Progenitor cell of endocrine pancreas (in vitro differentiated cells): ENCODE results near the gene NAGLU. TPM values are rescaled to one million over a fixed set of nuclear protein-coding genes. Genes with fewer than 3 reads are reported as not detected.

Experiments
- DNase-seq: peaks from one replicate; pipeline ENCODE4 v3.0.0; 2021; ENCODE audit warnings: low spot score; ENCODE audit not compliant: unreplicated experiment
- H3K27ac Mint-ChIP-seq: 2 replicates; pipeline ENCODE4 v1.8.0; 2021; ENCODE audit warnings: mild to moderate bottlenecking, moderate library complexity, mixed read lengths
- H3K27me3 Mint-ChIP-seq: 2 replicates; pipeline ENCODE4 v1.8.0; 2021; ENCODE audit warnings: mixed read lengths
- H3K36me3 Mint-ChIP-seq: 2 replicates; pipeline ENCODE4 v1.8.0; 2022; ENCODE audit warnings: mixed read lengths; ENCODE audit not compliant: insufficient read depth
- H3K4me1 Mint-ChIP-seq: 2 replicates; pipeline ENCODE4 v1.8.0; 2021; ENCODE audit warnings: low read depth, mixed read lengths
- H3K4me3 Mint-ChIP-seq: 2 replicates; pipeline ENCODE4 v1.8.0; 2021; ENCODE audit warnings: low read depth, mild to moderate bottlenecking, moderate library complexity, mixed read lengths
- H3K9me3 Mint-ChIP-seq: 2 replicates; pipeline ENCODE4 v1.8.0; 2021; ENCODE audit warnings: low read depth, mixed read lengths
- microRNA-seq: library from miRNA; unstranded; fragments of <30 nt; microRNA quantifications from one replicate; pipeline ENCODE4 v1.1.0, GENCODE V29; 2020; ENCODE audit warnings: borderline number of aligned reads; ENCODE audit not compliant: unreplicated experiment
- total RNA-seq: library from RNA; stranded (reverse); gene quantifications from 2 replicates; pipeline ENCODE4 v1.2.1, GENCODE V29; 2021
- TF ChIP-seq, protein P1 (sequence below): fragments of 200-600 bp; sonication (generic); IDR thresholded peaks from one replicate; pipeline ENCODE4 v1.5.0; 2021; ENCODE audit warnings: antibody characterized with exemption, mild to moderate bottlenecking; ENCODE audit not compliant: unreplicated experiment

The NAGLU gene
- total RNA-seq, 1 donor from 2014 or later: 19.0 TPM

DNA sequence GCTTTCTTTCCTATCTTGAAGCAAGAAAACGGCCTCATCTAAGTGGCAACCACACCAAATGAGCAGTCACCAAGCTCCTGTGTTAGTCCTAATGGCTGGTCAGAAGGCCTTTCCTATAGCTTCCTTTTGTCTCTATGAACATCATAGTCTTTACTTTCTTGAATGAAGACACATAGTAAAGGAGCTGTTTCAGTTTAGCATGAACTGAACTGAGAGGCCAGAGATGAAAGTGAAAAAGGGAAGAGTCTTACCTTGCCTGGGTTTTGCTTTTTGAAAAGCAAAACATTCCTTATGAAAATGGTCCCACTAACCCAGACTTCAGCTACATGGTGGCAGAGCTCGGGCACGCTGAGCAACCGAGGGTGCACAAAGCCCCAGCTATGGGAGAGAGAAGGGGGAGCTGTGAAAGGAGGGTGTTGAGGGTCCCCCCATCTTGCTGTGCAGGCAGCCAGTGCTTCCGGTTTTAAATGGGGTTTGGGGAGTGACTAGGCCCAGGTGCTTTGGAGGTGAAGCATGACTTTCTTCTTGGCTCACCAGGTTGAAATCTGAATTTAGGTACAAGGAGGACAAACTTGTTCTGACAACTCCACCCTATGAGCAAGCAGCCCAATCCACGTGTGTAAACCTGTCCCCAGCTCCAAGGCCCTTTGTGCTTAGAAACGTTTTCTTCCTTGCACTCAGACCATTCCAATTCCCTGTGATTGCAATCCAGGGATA is 50.6 kb downstream of the NAGLU start:
- peak overlapping the region; percentile 28 for H3K27ac Mint-ChIP-seq
- TF ChIP-seq, protein P1, sequence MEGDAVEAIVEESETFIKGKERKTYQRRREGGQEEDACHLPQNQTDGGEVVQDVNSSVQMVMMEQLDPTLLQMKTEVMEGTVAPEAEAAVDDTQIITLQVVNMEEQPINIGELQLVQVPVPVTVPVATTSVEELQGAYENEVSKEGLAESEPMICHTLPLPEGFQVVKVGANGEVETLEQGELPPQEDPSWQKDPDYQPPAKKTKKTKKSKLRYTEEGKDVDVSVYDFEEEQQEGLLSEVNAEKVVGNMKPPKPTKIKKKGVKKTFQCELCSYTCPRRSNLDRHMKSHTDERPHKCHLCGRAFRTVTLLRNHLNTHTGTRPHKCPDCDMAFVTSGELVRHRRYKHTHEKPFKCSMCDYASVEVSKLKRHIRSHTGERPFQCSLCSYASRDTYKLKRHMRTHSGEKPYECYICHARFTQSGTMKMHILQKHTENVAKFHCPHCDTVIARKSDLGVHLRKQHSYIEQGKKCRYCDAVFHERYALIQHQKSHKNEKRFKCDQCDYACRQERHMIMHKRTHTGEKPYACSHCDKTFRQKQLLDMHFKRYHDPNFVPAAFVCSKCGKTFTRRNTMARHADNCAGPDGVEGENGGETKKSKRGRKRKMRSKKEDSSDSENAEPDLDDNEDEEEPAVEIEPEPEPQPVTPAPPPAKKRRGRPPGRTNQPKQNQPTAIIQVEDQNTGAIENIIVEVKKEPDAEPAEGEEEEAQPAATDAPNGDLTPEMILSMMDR: no peak
- no peak overlapping the region for H3K4me3 Mint-ChIP-seq
- no peaks in the 10 kb centered on the region for H3K4me1 Mint-ChIP-seq
- H3K9me3 Mint-ChIP-seq: no peaks in the 10 kb centered on the region
- H3K36me3 Mint-ChIP-seq: peaks cover 20% of the 10 kb centered on the region
- no peaks in the 10 kb centered on the region for H3K27me3 Mint-ChIP-seq
- no peak for DNase-seq

DNA sequence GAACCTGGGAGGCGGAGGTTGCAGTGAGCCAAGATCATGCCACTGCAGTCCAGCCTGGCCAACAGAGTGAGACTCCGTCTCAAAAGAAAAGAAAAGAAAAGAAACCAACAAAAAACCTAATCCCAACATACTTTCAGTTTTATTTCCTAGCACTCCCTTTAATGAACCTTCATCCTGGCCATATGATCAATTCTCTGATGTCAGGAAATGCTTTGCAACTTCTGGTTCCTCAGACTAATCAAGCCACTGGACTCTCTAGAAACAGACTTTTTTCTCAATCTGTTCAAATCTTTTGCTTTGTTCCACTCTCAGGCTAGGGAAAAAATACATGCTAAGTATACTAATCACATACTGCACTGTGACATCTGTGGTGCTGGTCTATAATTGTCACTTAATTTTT is 54.8 kb downstream of the NAGLU start:
- Mint-ChIP-seq H3K9me3 (no peaks in the 10 kb centered on the region), H3K27ac (no peak overlapping the region), H3K4me1 (no peaks in the 10 kb centered on the region), H3K36me3 (peaks cover 11% of the 10 kb centered on the region), H3K27me3 (no peaks in the 10 kb centered on the region), H3K4me3 (no peak overlapping the region)
- TF ChIP-seq, protein P1: no peak
- DNase-seq: no peak

DNA sequence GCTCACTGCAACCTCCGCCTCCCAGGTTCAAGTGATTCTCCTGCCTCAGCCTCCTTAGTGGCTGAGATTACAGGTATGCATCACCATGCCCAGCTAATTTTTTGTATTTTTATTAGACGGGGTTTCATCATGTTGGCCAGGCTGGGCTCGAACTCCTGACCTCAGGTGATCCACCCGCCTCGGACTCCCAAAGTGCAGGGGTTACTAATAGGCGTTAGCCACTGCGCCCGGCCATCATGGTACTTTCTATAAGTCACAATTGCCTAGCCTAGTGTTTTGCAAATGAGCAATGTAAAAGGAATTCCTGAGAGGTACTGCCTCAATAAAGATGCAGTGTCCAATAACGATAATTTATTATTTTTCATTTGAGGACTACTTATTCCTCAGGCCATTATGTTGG is 55.4 kb downstream of the NAGLU start:
- DNase-seq: no peak
- Mint-ChIP-seq H3K36me3 (peaks cover 13% of the 10 kb centered on the region), H3K27ac (no peak overlapping the region), H3K4me1 (no peaks in the 10 kb centered on the region), H3K4me3 (no peak overlapping the region), H3K27me3 (no peaks in the 10 kb centered on the region), H3K9me3 (no peaks in the 10 kb centered on the region)
- TF ChIP-seq, protein P1: no peak

Small RNAs within 50 kb of the gene (microRNA-seq; reads per million reads assigned to microRNA genes)
- gene MIR5010 (11.9 reads per million, percentile 21 among the genes with 10 or more reads in this experiment), gene MIR548AT (not detected)

Other genes starting within 250 kb of the NAGLU start
- gene STAT5A, start 247.7 kb upstream of the NAGLU start, total RNA-seq: 0.74 and 1.4 TPM in 2 replicates
- 41.2 and 42.2 TPM in 2 replicates for gene STAT3, start 147.8 kb upstream of the NAGLU start, total RNA-seq
- gene CAVIN1, start 113.0 kb upstream of the NAGLU start, total RNA-seq: 1.1 and 1.8 TPM in 2 replicates
- 86.3 and 90.5 TPM in 2 replicates for gene ATP6V0A1, start 77.4 kb upstream of the NAGLU start, total RNA-seq
- 1.4 and 2.4 TPM in 2 replicates for gene HSD17B1, start 16.7 kb downstream of the NAGLU start, total RNA-seq
- 60.0 and 66.9 TPM in 2 replicates for gene COASY, start 25.9 kb downstream of the NAGLU start, total RNA-seq
- 26.8 and 33.7 TPM in 2 replicates for gene MLX, start 30.9 kb downstream of the NAGLU start, total RNA-seq
- 18.1 and 19.6 TPM in 2 replicates for gene PSMC3IP, start 41.5 kb downstream of the NAGLU start, total RNA-seq
- gene RETREG3, start 73.1 kb downstream of the NAGLU start, total RNA-seq: 66.2 and 80.5 TPM in 2 replicates
- 53.8 and 53.9 TPM in 2 replicates for gene TUBG1, start 73.4 kb downstream of the NAGLU start, total RNA-seq
- gene TUBG2, start 123.0 kb downstream of the NAGLU start, total RNA-seq: 26.9 and 31.3 TPM in 2 replicates
- 14.1 and 16.2 TPM in 2 replicates for gene PLEKHH3, start 140.8 kb downstream of the NAGLU start, total RNA-seq
- gene CCR10, start 145.6 kb downstream of the NAGLU start, total RNA-seq: 0.49 and 1.1 TPM in 2 replicates
- gene CNTNAP1, start 146.3 kb downstream of the NAGLU start, total RNA-seq: 2.3 and 2.5 TPM in 2 replicates
- 31.4 and 31.9 TPM in 2 replicates for gene EZH1, start 208.8 kb downstream of the NAGLU start, total RNA-seq
- gene RAMP2, start 225.0 kb downstream of the NAGLU start, total RNA-seq: 4.3 and 4.4 TPM in 2 replicates
- 76.5 and 81.3 TPM in 2 replicates for gene VPS25, start 237.2 kb downstream of the NAGLU start, total RNA-seq
- gene WNK4, start 244.4 kb downstream of the NAGLU start, total RNA-seq: 5.8 and 6.3 TPM in 2 replicates